Measurements from ENCODE around the gene CASZ1. TPM values are rescaled to one million over a fixed set of nuclear protein-coding genes. Genes with fewer than 3 reads are reported as not detected.

The CASZ1 gene
- total and polyA plus RNA-seq, 9 of the 15 experiments (the other 6 are each of a cell fraction or from before 2014, with no cell fraction given) = 0.01 to 4.0 (median 0.76) TPM; not detected in 1

DNA sequence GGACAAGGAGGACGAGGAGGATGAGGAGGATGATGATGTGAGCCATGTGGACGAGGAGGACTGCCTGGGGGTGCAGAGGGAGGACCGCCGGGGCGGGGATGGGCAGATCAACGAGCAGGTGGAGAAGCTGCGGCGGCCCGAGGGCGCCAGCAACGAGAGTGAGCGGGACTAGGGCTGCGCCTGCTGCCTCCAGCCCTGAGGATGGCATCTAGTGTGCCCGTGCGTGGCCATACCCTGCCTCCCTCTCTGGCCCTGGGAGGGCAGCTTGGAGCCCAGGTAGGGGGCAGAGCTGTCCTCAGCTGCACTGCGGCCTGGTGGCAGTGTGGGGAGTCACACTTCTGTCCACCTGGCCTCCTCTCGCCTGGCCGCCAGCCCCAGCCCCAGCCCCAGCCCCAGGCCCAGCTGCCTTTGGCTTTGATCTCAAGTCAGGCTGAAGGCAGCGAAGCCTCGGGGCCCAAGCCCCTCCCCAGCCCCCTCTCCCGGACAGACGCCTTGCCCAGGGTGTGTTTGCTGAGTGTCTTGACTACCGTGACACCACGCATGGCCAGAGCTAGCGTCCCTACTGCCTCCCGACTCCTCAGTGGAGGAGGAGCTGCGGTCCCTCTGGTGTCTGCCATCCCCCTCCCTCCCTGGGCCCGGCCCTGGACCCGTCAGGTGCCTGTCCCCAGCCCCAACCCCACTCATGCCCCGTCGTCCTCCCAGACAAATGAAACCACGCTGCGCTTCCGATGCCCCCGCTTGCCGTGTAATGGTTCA is 166.5 kb downstream of the CASZ1 start:
- no peak for TF ChIP-seq MTA3 (IDR thresholded peaks at IDR 0.05; ENCODE audit: borderline replicate concordance)
- TF ChIP-seq, protein P1, sequence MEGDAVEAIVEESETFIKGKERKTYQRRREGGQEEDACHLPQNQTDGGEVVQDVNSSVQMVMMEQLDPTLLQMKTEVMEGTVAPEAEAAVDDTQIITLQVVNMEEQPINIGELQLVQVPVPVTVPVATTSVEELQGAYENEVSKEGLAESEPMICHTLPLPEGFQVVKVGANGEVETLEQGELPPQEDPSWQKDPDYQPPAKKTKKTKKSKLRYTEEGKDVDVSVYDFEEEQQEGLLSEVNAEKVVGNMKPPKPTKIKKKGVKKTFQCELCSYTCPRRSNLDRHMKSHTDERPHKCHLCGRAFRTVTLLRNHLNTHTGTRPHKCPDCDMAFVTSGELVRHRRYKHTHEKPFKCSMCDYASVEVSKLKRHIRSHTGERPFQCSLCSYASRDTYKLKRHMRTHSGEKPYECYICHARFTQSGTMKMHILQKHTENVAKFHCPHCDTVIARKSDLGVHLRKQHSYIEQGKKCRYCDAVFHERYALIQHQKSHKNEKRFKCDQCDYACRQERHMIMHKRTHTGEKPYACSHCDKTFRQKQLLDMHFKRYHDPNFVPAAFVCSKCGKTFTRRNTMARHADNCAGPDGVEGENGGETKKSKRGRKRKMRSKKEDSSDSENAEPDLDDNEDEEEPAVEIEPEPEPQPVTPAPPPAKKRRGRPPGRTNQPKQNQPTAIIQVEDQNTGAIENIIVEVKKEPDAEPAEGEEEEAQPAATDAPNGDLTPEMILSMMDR (IDR thresholded peaks at IDR 0.05 in 2 of 3, conservative IDR thresholded peaks at IDR 0.05 in 1 of 3; ENCODE audit: insufficient read depth in 2 of 3, low read depth in 1 of 3, low read length in 3 of 3) = peak in 2 of 3 experiments; percentile 5 to 33; a peak in 2 of 6 replicates
- 0 out of 2 replicates have a peak, but pooled peaks have one; percentile 36 for TF ChIP-seq POLR2G (IDR thresholded peaks at IDR 0.05; ENCODE audit: low read depth, low read length)
- TF ChIP-seq, protein P2, sequence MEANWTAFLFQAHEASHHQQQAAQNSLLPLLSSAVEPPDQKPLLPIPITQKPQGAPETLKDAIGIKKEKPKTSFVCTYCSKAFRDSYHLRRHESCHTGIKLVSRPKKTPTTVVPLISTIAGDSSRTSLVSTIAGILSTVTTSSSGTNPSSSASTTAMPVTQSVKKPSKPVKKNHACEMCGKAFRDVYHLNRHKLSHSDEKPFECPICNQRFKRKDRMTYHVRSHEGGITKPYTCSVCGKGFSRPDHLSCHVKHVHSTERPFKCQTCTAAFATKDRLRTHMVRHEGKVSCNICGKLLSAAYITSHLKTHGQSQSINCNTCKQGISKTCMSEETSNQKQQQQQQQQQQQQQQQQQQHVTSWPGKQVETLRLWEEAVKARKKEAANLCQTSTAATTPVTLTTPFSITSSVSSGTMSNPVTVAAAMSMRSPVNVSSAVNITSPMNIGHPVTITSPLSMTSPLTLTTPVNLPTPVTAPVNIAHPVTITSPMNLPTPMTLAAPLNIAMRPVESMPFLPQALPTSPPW (CRISPR knock-in tag; IDR thresholded peaks at IDR 0.05) = no peak
- no peak for TF ChIP-seq BRD9 (IDR thresholded peaks at IDR 0.05; ENCODE audit: low read depth, partially characterized antibody)
- TF ChIP-seq ZNF778 (CRISPR knock-in tag; IDR thresholded peaks at IDR 0.05) = no peak
- no peak for TF ChIP-seq PHB (CRISPR knock-in tag; IDR thresholded peaks at IDR 0.05)
- no peak for TF ChIP-seq GATAD2A (IDR thresholded peaks at IDR 0.05)
- peak; percentile 93 for TF ChIP-seq ZNF263 (CRISPR knock-in tag; IDR thresholded peaks at IDR 0.05; ENCODE audit: borderline replicate concordance)
- no peak for TF ChIP-seq MAFG (tag; conservative IDR thresholded peaks at IDR 0.05)
- TF ChIP-seq EWSR1 (IDR thresholded peaks at IDR 0.05; ENCODE audit: borderline replicate concordance, low read depth, partially characterized antibody) = no peak
- TF ChIP-seq NR1H2 (CRISPR knock-in tag; IDR thresholded peaks at IDR 0.05) = no peak
- TF ChIP-seq GABPB2 (CRISPR knock-in tag; conservative IDR thresholded peaks at IDR 0.05) = no peak
- no peaks in the 10 kb centered on the region for H3K9me3 ChIP-seq (replicated peaks; ENCODE audit: control insufficient read depth, insufficient read depth, low read depth, low read length)
- no peak overlapping the region for H3K27ac ChIP-seq (ENCODE audit: extremely low read depth, low read depth, low read length)
- H2AFZ ChIP-seq (ENCODE audit: low read depth, low read length) = no peak overlapping the region
- peaks cover 0 to 38% of the 10 kb centered on the region in 2 experiments; a peak in 1 of 5 replicates for H3K4me1 ChIP-seq (replicated peaks in 1 of 2; ENCODE audit: control insufficient read depth in 2 of 2, insufficient read depth in 2 of 2, low read length in 2 of 2)
- no peaks in the 10 kb centered on the region for H3K79me2 ChIP-seq (ENCODE audit: control insufficient read depth, insufficient read depth, low read length)
- POLR2A ChIA-PET = interaction anchor here (0.6 to 0.8 kb wide), 4 partner anchors 12 to 112 kb away, joined by 3 to 4 read pairs (median 3); no protein-coding TSS in a partner anchor
- WGBS (ENCODE audit: insufficient coverage, low coverage, missing lambda C conversion rate) = 93% methylated on average over 22 of the region's 36 CpGs
- FAIRE-seq (no peak), ATAC-seq (peak; percentile 24; the same call in 1 of the 3 replicates), DNase-seq (ENCODE audit: extremely low read depth in 1 of 4, low spot score in 3 of 4) (no peak)
- H3K36me3 ChIP-seq (ENCODE audit: control insufficient read depth, insufficient read depth, low read length) = peaks cover 34% of the 10 kb centered on the region; the same call in 1 of the 3 replicates
- CTCF ChIA-PET (ENCODE audit: low intra/inter-chr PET ratio) = no interaction called here
- peaks cover 3% of the 10 kb centered on the region; the same call in 1 of the 2 replicates for H4K20me1 ChIP-seq (replicated peaks; ENCODE audit: control insufficient read depth, insufficient read depth, low read length)
- intact Hi-C loops (cut with micrococcal nuclease) = no loop called here
- H3K27me3 ChIP-seq (ENCODE audit: control insufficient read depth in 2 of 2, insufficient read depth in 2 of 2, low read length in 2 of 2) = no peaks in the 10 kb centered on the region
- no TSS peak for BruUV-seq (replicated peaks)
- in situ Hi-C loops (cut with MboI) = no loop called here
- H3K9ac ChIP-seq (ENCODE audit: insufficient read depth in 1 of 2, low read depth in 2 of 2, low read length in 2 of 2) = peak overlapping the region in 1 of 2 experiments; percentile 12; a peak in 1 of 4 replicates
- H3K4me2 ChIP-seq (ENCODE audit: insufficient read depth, low read length) = no peak overlapping the region
- H3K9me1 ChIP-seq (ENCODE audit: control insufficient read depth, insufficient read depth, low read length) = no peaks in the 10 kb centered on the region
- H3K4me3 ChIP-seq = no peak overlapping the region
